HG03039 (cell line): ENCODE measurements around the gene HYAL4.

ENCODE experiments used
- ATAC-seq: cut with Tn5 transposase; IDR thresholded peaks from one replicate; pipeline ENCODE4 v1.9.1; 2021; ENCODE audit warnings: mild to moderate bottlenecking, moderate library complexity; ENCODE audit not compliant: unreplicated experiment

HYAL4 gene

DNA sequence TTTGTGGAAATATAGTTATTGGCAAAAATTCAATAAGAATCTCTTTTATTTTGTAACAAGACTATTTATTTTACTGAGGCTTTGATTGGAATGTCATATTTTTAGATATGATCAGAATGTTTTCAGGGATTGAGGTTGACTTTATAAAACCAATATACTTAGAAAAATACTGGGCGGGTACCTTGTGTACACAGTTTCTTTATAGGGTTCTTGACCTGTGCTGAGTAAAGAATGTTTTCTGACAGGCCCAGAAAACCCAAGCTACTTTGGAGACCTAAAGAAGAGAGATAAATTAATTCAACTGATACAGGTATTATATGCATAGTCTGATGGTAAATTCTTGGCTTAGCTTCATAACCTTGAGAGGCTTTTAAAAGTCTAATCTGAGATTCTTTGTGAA lies 56.1 kb downstream of the HYAL4 start:
- no peak for ATAC-seq

DNA sequence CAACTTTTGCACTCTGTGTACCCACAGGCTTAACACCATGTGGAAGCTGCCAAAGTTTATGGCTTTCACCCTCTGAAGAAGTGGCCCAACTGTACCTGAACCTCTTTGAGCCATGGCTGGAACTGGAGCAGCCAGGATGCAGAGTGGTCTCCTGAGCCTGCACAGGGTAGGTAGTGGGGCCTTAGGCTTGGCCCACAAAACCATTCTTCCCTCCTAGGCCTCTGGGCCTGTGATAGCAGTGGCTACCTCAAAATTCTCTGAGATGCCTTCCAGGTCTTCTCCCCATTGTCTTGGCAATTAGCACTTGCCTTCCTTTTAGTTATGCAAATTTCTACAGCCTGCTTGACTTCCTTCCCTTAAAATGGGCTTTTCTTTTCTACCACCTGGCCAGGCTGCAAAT lies 60.7 kb downstream of the HYAL4 start:
- no peak for ATAC-seq

DNA sequence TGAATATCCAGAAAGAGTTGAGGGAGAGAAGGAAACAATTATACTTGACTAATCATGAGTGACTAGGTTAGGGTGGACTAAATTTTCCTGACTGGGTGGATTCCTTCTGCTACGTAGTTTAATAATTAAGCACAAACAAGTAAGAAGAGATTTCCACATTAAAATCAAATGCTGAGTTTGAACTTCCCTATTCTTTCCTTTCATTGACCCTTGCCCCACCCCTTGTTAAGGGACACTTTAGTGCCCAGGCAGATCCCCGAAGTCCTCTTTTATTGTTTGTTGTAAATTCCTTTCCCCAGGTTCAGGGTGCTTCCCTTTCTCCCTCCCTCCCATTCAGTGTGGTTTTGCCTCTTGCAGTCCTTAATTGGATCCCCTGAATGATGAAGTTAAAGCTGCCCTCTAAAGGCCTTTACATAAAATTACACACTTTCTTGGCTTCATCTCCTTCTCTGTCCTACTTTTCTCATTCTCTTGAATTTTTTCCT lies 71.3 kb downstream of the HYAL4 start:
- no peak for ATAC-seq

DNA sequence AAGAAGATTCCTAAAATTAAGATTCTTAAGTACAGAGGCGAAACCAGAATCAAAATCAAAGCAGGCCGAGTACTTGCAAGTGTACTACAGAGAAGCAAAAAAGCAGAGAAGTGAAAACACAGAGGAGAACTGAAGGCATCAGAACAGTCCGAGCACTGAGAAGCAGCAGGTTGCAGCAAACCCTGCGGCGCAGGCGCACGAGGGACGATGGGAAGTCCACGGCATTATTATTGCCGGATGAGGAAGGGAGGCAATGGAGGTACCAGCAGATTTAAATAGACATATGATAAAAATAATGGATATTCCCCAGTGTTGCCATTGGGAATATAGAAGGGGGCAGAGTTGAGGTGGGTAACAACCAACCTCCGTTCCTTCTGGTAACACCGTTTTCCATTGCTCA lies 72.9 kb downstream of the HYAL4 start:
- ATAC-seq = no peak

DNA sequence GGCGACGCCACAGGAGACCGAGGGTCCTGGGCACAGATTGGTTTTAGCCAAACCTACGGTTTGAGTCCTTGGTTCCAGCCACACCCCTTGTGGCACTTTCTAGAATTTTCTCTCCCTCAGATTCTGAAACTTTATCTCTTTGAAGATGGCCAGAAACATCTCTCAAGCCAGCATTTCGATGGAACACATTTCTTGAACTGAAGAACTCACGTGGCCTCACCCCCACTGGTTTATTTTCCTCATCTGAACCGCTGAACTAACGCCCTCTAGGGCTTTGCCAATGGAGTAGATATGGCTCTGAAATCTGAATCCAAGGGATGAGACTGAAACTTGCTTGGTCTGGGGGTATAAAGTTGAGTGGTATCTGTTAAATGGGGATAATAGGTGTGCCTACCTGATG lies 73.3 kb downstream of the HYAL4 start:
- ATAC-seq = no peak

DNA sequence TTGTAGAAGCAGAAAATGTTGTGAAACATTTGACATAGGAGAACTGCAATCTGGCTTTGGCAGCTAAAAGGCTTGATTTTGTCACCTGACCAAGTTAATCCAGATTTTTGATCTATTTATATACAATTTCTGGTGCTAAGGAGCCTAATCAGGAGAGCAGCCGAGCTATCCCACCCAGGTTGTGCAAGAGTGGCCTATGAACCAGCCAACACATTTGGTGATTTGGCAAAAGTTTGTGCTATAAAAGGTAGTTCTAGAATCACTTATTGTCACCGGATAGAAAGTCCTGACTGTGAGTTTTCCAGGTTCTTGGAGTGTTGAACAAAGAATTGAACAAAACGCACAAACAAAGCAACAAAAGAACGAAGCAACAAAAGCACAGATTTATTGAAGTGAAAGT lies 78.6 kb downstream of the HYAL4 start:
- ATAC-seq = no peak

DNA sequence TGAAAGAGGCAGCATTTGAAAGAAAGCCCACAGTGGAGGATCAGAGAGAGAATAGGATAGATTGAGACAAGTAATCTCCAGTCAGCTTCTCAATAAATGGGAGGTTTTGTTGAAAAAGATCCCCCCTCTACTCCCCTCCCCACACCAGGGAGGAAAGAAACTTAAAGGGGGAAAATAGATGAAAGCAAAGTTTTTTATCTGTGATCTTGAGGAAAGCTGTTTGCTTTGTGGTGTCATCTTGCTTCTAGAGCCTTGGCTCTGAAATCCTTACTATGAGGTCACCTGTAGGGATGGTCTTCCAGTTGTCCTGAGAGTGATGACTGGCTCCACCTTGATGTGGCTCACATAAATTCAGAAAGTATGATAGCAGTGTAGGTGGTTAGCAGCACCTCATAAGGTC lies 80.0 kb downstream of the HYAL4 start, which contains the start of gene SPAM1:
TSS of gene SPAM1 (plus strand) at position 301 of the 400 bp plus-strand sequence. CDS start 28,330 bp downstream, outside the sequence.
- ATAC-seq = no peak
